Measurements from ENCODE around the gene FLT3LG. TPM values are rescaled to one million over a fixed set of nuclear protein-coding genes. Genes with fewer than 3 reads are reported as not detected.
A peak's percentile ranks its signal among the peaks of the same experiment; 100 is the strongest.

Gene FLT3LG
- total and polyA plus RNA-seq, 2 of the 8 experiments (the other 6 are each of a cell fraction or from before 2014, with no cell fraction given) = 1.6 to 3.2 TPM

DNA sequence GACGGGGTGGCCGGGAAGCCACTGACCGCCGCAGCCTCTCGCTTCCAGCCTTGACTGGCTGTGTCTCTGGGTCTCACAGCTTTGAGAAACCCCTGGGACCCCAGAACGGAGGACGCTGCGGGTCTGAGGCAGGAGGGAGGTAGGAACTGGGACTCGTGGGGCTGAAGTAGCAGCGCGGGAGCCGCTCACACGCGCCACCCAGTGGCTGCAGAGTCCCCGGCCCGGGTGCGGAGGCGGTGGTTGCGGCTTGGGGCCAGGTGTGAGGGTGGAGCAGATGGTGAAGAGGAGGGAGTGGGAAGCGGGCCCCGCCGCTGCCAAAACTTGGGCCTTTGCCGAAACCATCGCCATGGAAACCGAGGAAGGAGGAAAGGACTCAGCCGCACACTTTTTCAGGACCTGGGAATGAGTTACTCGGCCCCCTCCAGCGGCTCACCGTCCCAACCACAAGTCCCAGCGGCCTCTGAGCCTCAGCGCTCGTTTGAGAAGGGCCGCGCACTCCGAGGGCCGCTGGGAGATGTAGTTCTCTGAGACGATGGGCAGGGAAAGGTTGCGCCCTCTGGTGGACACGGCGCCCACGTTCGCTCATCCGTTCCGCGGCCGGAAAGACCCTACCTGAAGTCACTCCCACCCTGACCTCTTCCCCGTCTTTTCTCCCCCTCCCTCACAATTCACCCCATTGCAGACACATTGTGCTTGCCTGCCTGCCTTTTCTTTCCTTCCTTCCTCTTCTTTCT lies 30.5 kb upstream of the FLT3LG start (continued):
- TF ChIP-seq, protein P1, sequence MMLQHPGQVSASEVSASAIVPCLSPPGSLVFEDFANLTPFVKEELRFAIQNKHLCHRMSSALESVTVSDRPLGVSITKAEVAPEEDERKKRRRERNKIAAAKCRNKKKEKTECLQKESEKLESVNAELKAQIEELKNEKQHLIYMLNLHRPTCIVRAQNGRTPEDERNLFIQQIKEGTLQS (IDR thresholded peaks at IDR 0.05; ENCODE audit: insufficient read depth, low read depth, low read length) = peak; percentile 79; the same call in 1 of the 2 replicates
- TF ChIP-seq SIX5 (IDR thresholded peaks at IDR 0.05; ENCODE audit: low read depth, low read length) = peak; percentile 96
- TF ChIP-seq TEAD4 (IDR thresholded peaks at IDR 0.05; ENCODE audit: low read depth, low read length) = peak; percentile 7; the same call in 1 of the 2 replicates
- no peak for TF ChIP-seq SAP30 (IDR thresholded peaks at IDR 0.05; ENCODE audit: insufficient read depth, insufficient replicate concordance, low read length)
- TF ChIP-seq HDAC6 (IDR thresholded peaks at IDR 0.05; ENCODE audit: low read depth, low read length) = no peak
- TF ChIP-seq HDAC2 (IDR thresholded peaks at IDR 0.05; ENCODE audit: borderline replicate concordance in 1 of 2, low read depth in 2 of 2, low read length in 2 of 2) = 0 out of 4 replicates have a peak, but pooled peaks of 1 of the 2 experiments have one; percentile 84
- TF ChIP-seq EGR1 (IDR thresholded peaks at IDR 0.05; ENCODE audit: borderline replicate concordance, low read depth, low read length) = peak; percentile 92
- TF ChIP-seq TCF12 (IDR thresholded peaks at IDR 0.05; ENCODE audit: low read depth, low read length) = 0 out of 2 replicates have a peak, but pooled peaks have one; percentile 21
- peak; percentile 39 to 55; a peak in 3 of 4 replicates for TF ChIP-seq SIN3A (conservative IDR thresholded peaks at IDR 0.05 in 1 of 2, IDR thresholded peaks at IDR 0.05 in 1 of 2; ENCODE audit: low read depth in 1 of 2, low read length in 2 of 2)
- TF ChIP-seq ASH2L (IDR thresholded peaks at IDR 0.05; ENCODE audit: low read length) = peak; percentile 36
- TF ChIP-seq CREB1 (IDR thresholded peaks at IDR 0.05) = peak; percentile 73
- 0 out of 2 replicates have a peak, but pooled peaks have one; percentile 5 for TF ChIP-seq GTF2F1 (IDR thresholded peaks at IDR 0.05; ENCODE audit: borderline replicate concordance, low read depth, low read length)
- peak; percentile 72 to 76 for TF ChIP-seq RAD21 (IDR thresholded peaks at IDR 0.05 in 1 of 2, conservative IDR thresholded peaks at IDR 0.05 in 1 of 2; ENCODE audit: low read depth in 2 of 2, low read length in 2 of 2)
- TF ChIP-seq, protein P2, sequence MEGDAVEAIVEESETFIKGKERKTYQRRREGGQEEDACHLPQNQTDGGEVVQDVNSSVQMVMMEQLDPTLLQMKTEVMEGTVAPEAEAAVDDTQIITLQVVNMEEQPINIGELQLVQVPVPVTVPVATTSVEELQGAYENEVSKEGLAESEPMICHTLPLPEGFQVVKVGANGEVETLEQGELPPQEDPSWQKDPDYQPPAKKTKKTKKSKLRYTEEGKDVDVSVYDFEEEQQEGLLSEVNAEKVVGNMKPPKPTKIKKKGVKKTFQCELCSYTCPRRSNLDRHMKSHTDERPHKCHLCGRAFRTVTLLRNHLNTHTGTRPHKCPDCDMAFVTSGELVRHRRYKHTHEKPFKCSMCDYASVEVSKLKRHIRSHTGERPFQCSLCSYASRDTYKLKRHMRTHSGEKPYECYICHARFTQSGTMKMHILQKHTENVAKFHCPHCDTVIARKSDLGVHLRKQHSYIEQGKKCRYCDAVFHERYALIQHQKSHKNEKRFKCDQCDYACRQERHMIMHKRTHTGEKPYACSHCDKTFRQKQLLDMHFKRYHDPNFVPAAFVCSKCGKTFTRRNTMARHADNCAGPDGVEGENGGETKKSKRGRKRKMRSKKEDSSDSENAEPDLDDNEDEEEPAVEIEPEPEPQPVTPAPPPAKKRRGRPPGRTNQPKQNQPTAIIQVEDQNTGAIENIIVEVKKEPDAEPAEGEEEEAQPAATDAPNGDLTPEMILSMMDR (IDR thresholded peaks at IDR 0.05; ENCODE audit: control extremely low read depth in 1 of 3, insufficient read depth in 1 of 3, low read depth in 1 of 3, low read length in 3 of 3) = peak; percentile 87 to 98 (median 89)
- no peak for TF ChIP-seq NANOG (IDR thresholded peaks at IDR 0.05; ENCODE audit: insufficient read depth, low read depth, low read length, poor library complexity, severe bottlenecking)
- no peak for TF ChIP-seq KDM5A (IDR thresholded peaks at IDR 0.05; ENCODE audit: low read length)

Measured in H1 (cell line).